ENCODE results near the gene FSIP1.

The FSIP1 gene

DNA sequence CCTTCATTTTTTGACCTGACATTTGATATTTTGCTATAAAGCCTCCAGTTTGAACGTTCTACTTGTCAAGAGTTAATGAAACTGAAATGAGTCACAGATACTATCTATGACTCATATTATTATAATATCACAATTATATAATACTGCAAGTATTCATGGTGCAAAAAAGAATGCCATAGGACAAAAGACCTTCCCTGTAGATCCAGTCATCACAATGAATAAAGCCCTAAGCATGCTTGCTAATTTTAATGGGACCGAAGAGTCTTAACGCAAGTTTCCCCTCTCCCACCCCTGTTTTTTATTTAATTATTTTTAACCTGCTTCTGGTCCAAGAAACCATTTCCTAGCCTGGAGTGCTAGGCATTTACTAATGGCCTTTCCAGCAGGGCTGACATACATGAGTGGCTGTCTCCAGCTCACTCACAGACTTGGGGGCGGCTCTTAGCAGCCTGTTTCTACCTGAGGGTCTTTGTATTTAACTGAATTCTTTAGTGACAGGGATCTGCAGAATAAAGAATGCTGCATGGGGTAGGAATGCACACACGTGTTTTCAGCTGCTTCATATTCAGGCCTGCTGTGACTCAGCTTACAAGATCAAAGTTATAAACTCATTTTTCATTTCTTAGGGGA, 140.5 kb downstream of the FSIP1 start:
- TF ChIP-seq CTCF (IDR thresholded peaks at IDR 0.05; ENCODE audit: insufficient read depth, low read depth, low read length, missing control alignments) = no peak
- H3K4me3 ChIP-seq (ENCODE audit: low read length) = no peak overlapping the region
- peak; percentile 84 for DNase-seq (ENCODE audit: low read depth)

DNA sequence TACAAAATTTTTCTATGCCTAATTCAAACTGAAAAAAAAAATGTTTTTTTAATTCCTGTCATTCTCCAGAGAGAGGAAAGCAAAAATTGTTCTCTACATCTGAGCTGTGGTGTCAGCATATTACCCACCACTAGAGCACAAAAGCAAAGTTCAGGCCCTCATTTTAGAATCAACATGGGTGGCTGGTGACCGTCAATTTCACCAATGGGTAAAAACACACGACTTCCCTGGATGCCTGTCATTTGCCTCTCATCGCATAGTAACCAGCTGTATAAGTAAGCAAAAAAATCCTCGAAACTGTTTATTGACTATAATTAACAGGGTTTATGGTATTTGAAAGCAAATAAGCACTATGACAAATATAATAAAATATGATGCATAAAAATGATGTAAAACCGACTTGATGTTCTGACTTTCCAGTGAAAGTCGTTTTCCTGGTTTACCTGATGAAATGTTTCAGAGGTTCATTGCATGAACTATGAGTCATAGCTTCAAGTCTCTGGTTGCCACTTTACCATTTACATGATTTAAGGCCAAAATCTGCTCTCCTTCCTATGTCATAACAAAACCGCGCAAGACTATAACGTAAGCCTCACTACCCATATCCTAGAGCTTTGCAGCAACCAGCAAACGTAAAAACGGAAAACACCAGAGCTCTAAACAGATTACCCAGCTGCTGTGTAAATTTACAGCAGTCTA, 141.3 kb downstream of the FSIP1 start:
- peak; percentile 84 for DNase-seq (ENCODE audit: low read depth)
- no peak overlapping the region for H3K4me3 ChIP-seq (ENCODE audit: low read length)
- TF ChIP-seq CTCF (IDR thresholded peaks at IDR 0.05; ENCODE audit: insufficient read depth, low read depth, low read length, missing control alignments) = no peak

GRCh38 chr15:39640665-39641064, 142.0 kb downstream of the FSIP1 start:
- H3K4me3 ChIP-seq (ENCODE audit: low read length) = no peak overlapping the region
- no peak for DNase-seq (ENCODE audit: low read depth)
- no peak for TF ChIP-seq CTCF (IDR thresholded peaks at IDR 0.05; ENCODE audit: insufficient read depth, low read depth, low read length, missing control alignments)

DNA sequence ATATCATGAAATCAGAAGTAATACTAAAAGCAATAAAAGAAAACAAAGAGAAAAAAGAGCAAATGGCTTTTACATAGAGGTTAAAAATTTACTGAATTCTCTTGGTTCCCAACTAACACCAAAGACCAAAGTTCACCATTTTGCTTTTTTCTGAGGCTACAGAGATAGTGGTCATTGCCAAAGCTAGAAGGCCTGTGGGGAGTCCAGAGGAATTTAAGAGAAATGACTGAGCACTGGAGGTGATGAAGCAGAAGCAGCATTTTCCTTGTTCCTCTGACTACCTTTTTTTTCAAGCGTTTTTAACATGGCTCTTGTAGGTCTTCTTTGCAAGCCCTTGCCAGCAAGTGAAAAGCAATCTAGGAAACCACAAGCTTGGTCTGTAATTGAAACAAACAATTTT, 143.6 kb downstream of the FSIP1 start:
- no peak for DNase-seq (ENCODE audit: low read depth)
- H3K4me3 ChIP-seq (ENCODE audit: low read length) = no peak overlapping the region
- TF ChIP-seq CTCF (IDR thresholded peaks at IDR 0.05; ENCODE audit: insufficient read depth, low read depth, low read length, missing control alignments) = no peak

- no peak for TF ChIP-seq CTCF (IDR thresholded peaks at IDR 0.05; ENCODE audit: insufficient read depth, low read depth, low read length, missing control alignments)
- no peak overlapping the region for H3K4me3 ChIP-seq (ENCODE audit: low read length)
- DNase-seq (ENCODE audit: low read depth) = no peak
Observed at GRCh38 chr15:39638041-39638440, 144.6 kb downstream of the FSIP1 start.

GRCh38 chr15:39631357-39631756, 151.3 kb downstream of the FSIP1 start:
- TF ChIP-seq CTCF (IDR thresholded peaks at IDR 0.05; ENCODE audit: insufficient read depth, low read depth, low read length, missing control alignments) = peak; percentile 35
- no peak overlapping the region for H3K4me3 ChIP-seq (ENCODE audit: low read length)
- DNase-seq (ENCODE audit: low read depth) = peak; percentile 86

DNA sequence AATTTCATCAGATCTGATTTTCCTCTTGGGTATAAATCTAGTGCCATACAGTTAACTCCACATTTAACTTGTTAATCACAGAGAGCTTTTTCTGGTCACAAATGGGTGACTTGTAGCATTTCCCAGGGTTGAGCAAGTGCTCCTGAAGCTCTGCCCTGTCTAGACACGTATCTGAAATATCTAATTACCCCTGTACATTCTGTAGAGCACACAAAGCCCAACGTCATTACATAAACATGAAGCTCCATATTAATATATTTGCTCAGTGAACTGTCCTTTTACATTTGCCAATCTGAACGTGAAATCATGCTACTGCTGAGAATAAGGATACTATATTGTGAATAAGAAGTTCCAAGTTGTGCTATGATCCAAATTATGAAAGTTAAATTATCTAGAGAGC, 152.7 kb downstream of the FSIP1 start:
- DNase-seq (ENCODE audit: low read depth) = peak; percentile 95

More for the DNA sequence above, 152.7 kb downstream of the FSIP1 start:
- TF ChIP-seq CTCF (IDR thresholded peaks at IDR 0.05; ENCODE audit: insufficient read depth, low read depth, low read length, missing control alignments) = no peak
- H3K4me3 ChIP-seq (ENCODE audit: low read length) = no peak overlapping the region

Measured in epithelial cell of esophagus (primary cell).